Colonic mucosa (tissue), 4 donors: ENCODE measurements around the gene HDAC4. TPM values are rescaled to one million over a fixed set of nuclear protein-coding genes. Genes with fewer than 3 reads are reported as not detected.

Experiments
- DNase-seq: peaks from one replicate; pipeline ENCODE4 v3.0.0-alpha.2; 2020
- H3K27ac ChIP-seq: fragments of 200-600 bp; one replicate; pipeline ENCODE4 v1.8.0; 2021
- H3K27me3 ChIP-seq: fragments of 200-600 bp; one replicate; pipeline ENCODE4 v1.8.0; 2021
- H3K36me3 ChIP-seq: fragments of 200-600 bp; one replicate; pipeline ENCODE4 v1.8.0; 2021
- H3K4me1 ChIP-seq: fragments of 200-600 bp; one replicate; pipeline ENCODE4 v1.8.0; 2021; ENCODE audit warnings: mild to moderate bottlenecking
- H3K4me3 ChIP-seq: fragments of 200-600 bp; one replicate; pipeline ENCODE4 v1.8.0; 2021
- H3K9ac ChIP-seq, 2 donors: one replicate each; pipeline ENCODE4 v1.7.0; 2013; ENCODE audit warnings: control low read depth in 2 of 2, low read depth in 2 of 2, low read length in 2 of 2
- H3K9me3 ChIP-seq: fragments of 200-600 bp; one replicate; pipeline ENCODE4 v1.8.0; 2021
- CTCF ChIP-seq: fragments of 200-600 bp; IDR thresholded peaks from one replicate; pipeline ENCODE4 v1.8.0; 2022; ENCODE audit warnings: antibody characterized with exemption, mild to moderate bottlenecking
- intact Hi-C: fragments of 100-400 bp; cut with DNase I; formaldehyde crosslinking; loops from one replicate; pipeline ENCODE4 v1.14.1; 2022
- total RNA-seq, 2 donors: library from RNA; stranded (reverse); fragmentation: NEBNext Ultra II Directional in 1 of 2; extraction: Animal tissue kit (Norgen Biotek cat#: 25700) in 1 of 2; gene quantifications; one replicate each; pipeline ENCODE4 v1.2.1, GENCODE V29; 2021
- donor health status: healthy.
- donor health status: DM: no; HTN: no; CAD: no.
- donor health status: DM: no; HTN: no; CAD: no.

Gene HDAC4
- total RNA-seq, 2 donors from 2014 or later = 35.3 to 46.8 TPM

GRCh38 chr2:239197146-239197545, 203.7 kb downstream of the HDAC4 start:
- DNase-seq = no peak
- Histone ChIP-seq H3K27me3 (no peaks in the 10 kb centered on the region), H3K4me1 (no peaks in the 10 kb centered on the region), H3K9me3 (no peaks in the 10 kb centered on the region), H3K27ac (no peak overlapping the region), H3K9ac (no peak overlapping the region), H3K4me3 (no peak overlapping the region), H3K36me3 (no peaks in the 10 kb centered on the region)
- intact Hi-C loops = no loop called here
- TF ChIP-seq CTCF = no peak

GRCh38 chr2:239196474-239197021, 204.3 kb downstream of the HDAC4 start:
- Histone ChIP-seq H3K4me3 (no peak overlapping the region), H3K4me1 (no peaks in the 10 kb centered on the region), H3K27me3 (no peaks in the 10 kb centered on the region), H3K27ac (no peak overlapping the region), H3K9me3 (no peaks in the 10 kb centered on the region), H3K9ac (no peak overlapping the region), H3K36me3 (no peaks in the 10 kb centered on the region)
- no peak for TF ChIP-seq CTCF
- intact Hi-C loops = no loop called here
- no peak for DNase-seq

- H3K27me3 ChIP-seq = no peaks in the 10 kb centered on the region
- no peak overlapping the region for H3K27ac ChIP-seq
- no peak overlapping the region for H3K4me3 ChIP-seq
- DNase-seq = no peak
- no peak for TF ChIP-seq CTCF
- no peak overlapping the region for H3K9ac ChIP-seq
- H3K9me3 ChIP-seq = no peaks in the 10 kb centered on the region
- H3K4me1 ChIP-seq = no peaks in the 10 kb centered on the region
- H3K36me3 ChIP-seq = no peaks in the 10 kb centered on the region
- intact Hi-C loops = no loop called here
Measured at GRCh38 chr2:239195992-239196391, 204.8 kb downstream of the HDAC4 start.

GRCh38 chr2:239195318-239195871, 205.4 kb downstream of the HDAC4 start:
- H3K27me3 ChIP-seq = no peaks in the 10 kb centered on the region
- H3K27ac ChIP-seq = no peak overlapping the region
- H3K9ac ChIP-seq = no peak overlapping the region
- no peak for DNase-seq
- H3K4me1 ChIP-seq = no peaks in the 10 kb centered on the region
- no peak overlapping the region for H3K4me3 ChIP-seq
- H3K36me3 ChIP-seq = no peaks in the 10 kb centered on the region
- TF ChIP-seq CTCF = no peak
- intact Hi-C loops = no loop called here
- H3K9me3 ChIP-seq = no peaks in the 10 kb centered on the region

- Histone ChIP-seq H3K4me3 (no peak overlapping the region), H3K9ac (no peak overlapping the region), H3K9me3 (no peaks in the 10 kb centered on the region), H3K27ac (no peak overlapping the region), H3K27me3 (no peaks in the 10 kb centered on the region), H3K36me3 (no peaks in the 10 kb centered on the region), H3K4me1 (no peaks in the 10 kb centered on the region)
- no peak for DNase-seq
- TF ChIP-seq CTCF = no peak
- intact Hi-C loops = no loop called here
Measured at GRCh38 chr2:239194731-239195317, 206.0 kb downstream of the HDAC4 start.
